ENCODE results near the gene CCDC157. TPM values are rescaled to one million over a fixed set of nuclear protein-coding genes. Genes with fewer than 3 reads are reported as not detected.

The CCDC157 gene
- polyA plus RNA-seq, 1 donor from 2014 or later, result 32.2 TPM

DNA sequence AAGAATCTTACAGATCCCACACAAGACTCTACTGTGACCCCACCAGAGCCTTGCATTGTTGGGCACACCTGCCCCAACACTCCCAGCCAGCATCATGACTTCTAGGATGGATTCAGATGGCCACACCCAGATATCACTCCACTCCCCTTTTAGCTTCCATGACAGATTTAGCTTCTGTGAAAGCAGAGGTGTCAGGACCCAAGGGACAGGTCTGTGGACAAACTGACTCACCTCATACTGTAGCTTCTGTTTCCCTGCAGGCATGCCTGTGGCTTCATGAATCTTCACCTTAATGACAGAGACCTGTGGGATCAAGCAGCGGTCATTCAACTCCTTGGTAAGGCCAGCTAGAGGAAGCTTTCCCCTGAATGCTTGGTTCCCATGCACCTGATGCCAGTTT lies 21.6 kb upstream of the CCDC157 start:
- TF ChIP-seq POLR2AphosphoS5 (IDR thresholded peaks at IDR 0.05) (no peak), EZH2 (IDR thresholded peaks at IDR 0.05; ENCODE audit: borderline replicate concordance, insufficient read depth, low read length, poor library complexity, severe bottlenecking) (no peak), RAD21 (conservative IDR thresholded peaks at IDR 0.05) (no peak), SMC3 (conservative IDR thresholded peaks at IDR 0.05; ENCODE audit: poor library complexity) (no peak), TAF1 (IDR thresholded peaks at IDR 0.05; ENCODE audit: low read depth) (no peak), MXI1 (conservative IDR thresholded peaks at IDR 0.05; ENCODE audit: poor library complexity, severe bottlenecking) (no peak), EP300 (conservative IDR thresholded peaks at IDR 0.05; ENCODE audit: poor library complexity, severe bottlenecking) (no peak)
- TF ChIP-seq, protein P1, sequence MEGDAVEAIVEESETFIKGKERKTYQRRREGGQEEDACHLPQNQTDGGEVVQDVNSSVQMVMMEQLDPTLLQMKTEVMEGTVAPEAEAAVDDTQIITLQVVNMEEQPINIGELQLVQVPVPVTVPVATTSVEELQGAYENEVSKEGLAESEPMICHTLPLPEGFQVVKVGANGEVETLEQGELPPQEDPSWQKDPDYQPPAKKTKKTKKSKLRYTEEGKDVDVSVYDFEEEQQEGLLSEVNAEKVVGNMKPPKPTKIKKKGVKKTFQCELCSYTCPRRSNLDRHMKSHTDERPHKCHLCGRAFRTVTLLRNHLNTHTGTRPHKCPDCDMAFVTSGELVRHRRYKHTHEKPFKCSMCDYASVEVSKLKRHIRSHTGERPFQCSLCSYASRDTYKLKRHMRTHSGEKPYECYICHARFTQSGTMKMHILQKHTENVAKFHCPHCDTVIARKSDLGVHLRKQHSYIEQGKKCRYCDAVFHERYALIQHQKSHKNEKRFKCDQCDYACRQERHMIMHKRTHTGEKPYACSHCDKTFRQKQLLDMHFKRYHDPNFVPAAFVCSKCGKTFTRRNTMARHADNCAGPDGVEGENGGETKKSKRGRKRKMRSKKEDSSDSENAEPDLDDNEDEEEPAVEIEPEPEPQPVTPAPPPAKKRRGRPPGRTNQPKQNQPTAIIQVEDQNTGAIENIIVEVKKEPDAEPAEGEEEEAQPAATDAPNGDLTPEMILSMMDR (IDR thresholded peaks at IDR 0.05; ENCODE audit: poor library complexity, severe bottlenecking), result no peak
- TF ChIP-seq, protein P2, sequence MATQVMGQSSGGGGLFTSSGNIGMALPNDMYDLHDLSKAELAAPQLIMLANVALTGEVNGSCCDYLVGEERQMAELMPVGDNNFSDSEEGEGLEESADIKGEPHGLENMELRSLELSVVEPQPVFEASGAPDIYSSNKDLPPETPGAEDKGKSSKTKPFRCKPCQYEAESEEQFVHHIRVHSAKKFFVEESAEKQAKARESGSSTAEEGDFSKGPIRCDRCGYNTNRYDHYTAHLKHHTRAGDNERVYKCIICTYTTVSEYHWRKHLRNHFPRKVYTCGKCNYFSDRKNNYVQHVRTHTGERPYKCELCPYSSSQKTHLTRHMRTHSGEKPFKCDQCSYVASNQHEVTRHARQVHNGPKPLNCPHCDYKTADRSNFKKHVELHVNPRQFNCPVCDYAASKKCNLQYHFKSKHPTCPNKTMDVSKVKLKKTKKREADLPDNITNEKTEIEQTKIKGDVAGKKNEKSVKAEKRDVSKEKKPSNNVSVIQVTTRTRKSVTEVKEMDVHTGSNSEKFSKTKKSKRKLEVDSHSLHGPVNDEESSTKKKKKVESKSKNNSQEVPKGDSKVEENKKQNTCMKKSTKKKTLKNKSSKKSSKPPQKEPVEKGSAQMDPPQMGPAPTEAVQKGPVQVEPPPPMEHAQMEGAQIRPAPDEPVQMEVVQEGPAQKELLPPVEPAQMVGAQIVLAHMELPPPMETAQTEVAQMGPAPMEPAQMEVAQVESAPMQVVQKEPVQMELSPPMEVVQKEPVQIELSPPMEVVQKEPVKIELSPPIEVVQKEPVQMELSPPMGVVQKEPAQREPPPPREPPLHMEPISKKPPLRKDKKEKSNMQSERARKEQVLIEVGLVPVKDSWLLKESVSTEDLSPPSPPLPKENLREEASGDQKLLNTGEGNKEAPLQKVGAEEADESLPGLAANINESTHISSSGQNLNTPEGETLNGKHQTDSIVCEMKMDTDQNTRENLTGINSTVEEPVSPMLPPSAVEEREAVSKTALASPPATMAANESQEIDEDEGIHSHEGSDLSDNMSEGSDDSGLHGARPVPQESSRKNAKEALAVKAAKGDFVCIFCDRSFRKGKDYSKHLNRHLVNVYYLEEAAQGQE (IDR thresholded peaks at IDR 0.05; ENCODE audit: borderline replicate concordance), result no peak
- Histone ChIP-seq H3K27me3 (ENCODE audit: insufficient read depth, low read depth, low read length) (no peaks in the 10 kb centered on the region), H3K36me3 (ENCODE audit: insufficient read depth, low read length) (peaks cover 6% of the 10 kb centered on the region), H2AFZ (ENCODE audit: low read depth, low read length) (no peak overlapping the region), H3K9me2 (ENCODE audit: insufficient read depth, low read length) (no peaks in the 10 kb centered on the region), H3F3A (ENCODE audit: insufficient read depth, low read length, poor library complexity, severe bottlenecking) (no peaks in the 10 kb centered on the region), H3K79me2 (replicated peaks; ENCODE audit: insufficient read depth, low read length) (no peaks in the 10 kb centered on the region), H3K4me2 (ENCODE audit: low read length) (no peak overlapping the region), H4K20me1 (ENCODE audit: insufficient read depth) (no peaks in the 10 kb centered on the region), H3K9ac (ENCODE audit: low read length) (no peak overlapping the region), H3K9me3 (ENCODE audit: low read length) (no peaks in the 10 kb centered on the region), H3K27ac (ENCODE audit: low read length) (no peak overlapping the region), H3K4me3 (ENCODE audit: low read length) (no peak overlapping the region)

DNA sequence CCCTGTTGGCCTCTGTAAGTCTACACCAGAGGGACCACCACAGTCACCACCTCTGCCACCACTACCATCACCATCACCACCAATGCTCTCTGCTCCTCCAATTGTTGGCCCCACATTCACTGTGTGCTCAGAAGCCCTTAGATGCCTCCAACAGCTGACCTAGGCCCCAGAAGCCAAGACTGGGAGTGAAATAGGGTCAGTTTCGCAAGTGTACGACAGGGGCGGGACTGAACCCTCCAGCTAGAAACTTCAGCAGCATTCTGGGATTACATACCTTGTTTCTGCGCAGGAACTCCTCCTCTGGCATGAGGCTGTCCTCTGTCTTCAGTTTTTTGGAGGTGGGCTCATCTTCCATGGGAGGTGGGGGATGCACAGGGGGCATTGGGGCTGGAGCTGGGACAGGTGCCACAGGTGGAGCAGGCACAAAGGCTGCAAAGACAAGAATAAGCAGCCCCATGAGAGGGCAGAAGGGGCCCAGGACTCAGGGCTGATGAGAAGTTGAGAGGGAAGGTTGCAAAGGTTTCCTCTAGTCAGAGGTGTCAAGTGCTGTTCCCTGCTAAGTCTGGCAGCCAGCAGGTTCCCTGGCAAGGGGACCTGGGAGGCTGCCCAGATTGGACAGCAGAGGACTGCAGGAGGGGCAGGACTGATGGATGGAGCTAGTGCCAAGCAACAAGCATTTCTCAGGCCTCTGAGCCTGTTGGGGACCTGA lies 19.9 kb upstream of the CCDC157 start:
- Histone ChIP-seq H3K27me3 (ENCODE audit: insufficient read depth, low read depth, low read length) (no peaks in the 10 kb centered on the region), H3K9me2 (ENCODE audit: insufficient read depth, low read length) (no peaks in the 10 kb centered on the region), H3K36me3 (ENCODE audit: insufficient read depth, low read length) (peaks cover 6% of the 10 kb centered on the region), H3K79me2 (replicated peaks; ENCODE audit: insufficient read depth, low read length) (no peaks in the 10 kb centered on the region), H3K9me3 (ENCODE audit: low read length) (no peaks in the 10 kb centered on the region), H2AFZ (ENCODE audit: low read depth, low read length) (no peak overlapping the region), H3K4me2 (ENCODE audit: low read length) (no peak overlapping the region), H3K4me3 (ENCODE audit: low read length) (no peak overlapping the region), H3K27ac (ENCODE audit: low read length) (no peak overlapping the region), H3F3A (ENCODE audit: insufficient read depth, low read length, poor library complexity, severe bottlenecking) (no peaks in the 10 kb centered on the region), H3K9ac (ENCODE audit: low read length) (no peak overlapping the region), H4K20me1 (ENCODE audit: insufficient read depth) (no peaks in the 10 kb centered on the region)
- TF ChIP-seq SMC3 (conservative IDR thresholded peaks at IDR 0.05; ENCODE audit: poor library complexity), result no peak
- TF ChIP-seq EZH2 (IDR thresholded peaks at IDR 0.05; ENCODE audit: borderline replicate concordance, insufficient read depth, low read length, poor library complexity, severe bottlenecking), result no peak
- TF ChIP-seq, protein P1 (IDR thresholded peaks at IDR 0.05; ENCODE audit: poor library complexity, severe bottlenecking), result no peak
- TF ChIP-seq TAF1 (IDR thresholded peaks at IDR 0.05; ENCODE audit: low read depth), result no peak
- TF ChIP-seq POLR2AphosphoS5 (IDR thresholded peaks at IDR 0.05), result no peak
- TF ChIP-seq, protein P2 (IDR thresholded peaks at IDR 0.05; ENCODE audit: borderline replicate concordance), result no peak
- TF ChIP-seq RAD21 (conservative IDR thresholded peaks at IDR 0.05), result no peak
- TF ChIP-seq MXI1 (conservative IDR thresholded peaks at IDR 0.05; ENCODE audit: poor library complexity, severe bottlenecking), result no peak
- TF ChIP-seq EP300 (conservative IDR thresholded peaks at IDR 0.05; ENCODE audit: poor library complexity, severe bottlenecking), result no peak
